Measurements from ENCODE around the gene WHRN. TPM values are rescaled to one million over a fixed set of nuclear protein-coding genes. Genes with fewer than 3 reads are reported as not detected.

Gene WHRN
- total and polyA plus RNA-seq, 2 of the 8 experiments (the other 6 are each of a cell fraction or from before 2014, with no cell fraction given), result 4.4 to 7.7 TPM

DNA sequence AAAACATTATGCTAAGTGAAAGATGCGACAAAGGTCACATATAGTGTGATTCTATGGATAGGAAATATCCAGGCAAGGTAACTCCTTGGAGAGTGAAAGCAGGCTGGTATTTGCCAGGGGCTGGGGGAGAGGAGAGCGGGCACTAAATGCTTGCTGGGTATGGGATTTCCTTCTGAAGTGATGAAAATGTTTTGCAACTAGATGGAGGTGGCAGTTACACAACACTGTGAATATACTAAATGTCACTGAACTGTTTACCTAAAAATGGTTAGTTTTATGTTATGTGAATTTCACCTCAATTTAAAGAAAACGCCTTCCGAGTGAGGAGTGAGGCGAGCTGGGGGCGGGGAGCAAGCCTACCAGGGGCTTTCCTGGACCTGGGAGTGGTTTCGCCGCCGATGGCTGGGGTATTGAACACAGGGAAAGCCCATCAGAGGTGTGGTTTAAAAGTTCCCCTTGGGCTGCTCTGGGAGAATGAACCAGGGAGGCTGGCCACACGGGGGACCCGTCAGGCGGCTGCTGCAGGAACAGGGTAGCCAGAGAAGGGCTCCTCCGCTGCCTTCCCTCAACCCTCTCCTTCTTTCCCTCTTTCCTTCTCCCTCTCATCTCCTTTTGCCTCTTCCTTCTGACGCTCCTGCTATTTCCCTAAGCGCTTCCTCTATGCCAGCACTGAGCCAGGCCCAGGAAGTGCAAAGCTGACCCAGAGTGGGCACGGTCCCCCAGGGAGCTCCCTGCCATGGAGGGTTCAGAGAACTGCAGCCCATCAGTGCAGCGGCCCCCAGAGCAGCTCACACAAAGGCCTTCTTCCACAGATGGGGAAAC lies 122.4 kb downstream of the WHRN start (continued):
- TF ChIP-seq ASH2L (IDR thresholded peaks at IDR 0.05; ENCODE audit: low read length) (peak; percentile 19), BCL11A (IDR thresholded peaks at IDR 0.05; ENCODE audit: low read depth in 2 of 2, low read length in 2 of 2) (no peak), NRF1 (IDR thresholded peaks at IDR 0.05; ENCODE audit: low read depth, low read length) (no peak), MAFK (IDR thresholded peaks at IDR 0.05; ENCODE audit: low read depth, low read length) (no peak), TEAD4 (IDR thresholded peaks at IDR 0.05; ENCODE audit: low read depth, low read length) (no peak), CREB1 (IDR thresholded peaks at IDR 0.05) (no peak)
- TF ChIP-seq, protein P1, sequence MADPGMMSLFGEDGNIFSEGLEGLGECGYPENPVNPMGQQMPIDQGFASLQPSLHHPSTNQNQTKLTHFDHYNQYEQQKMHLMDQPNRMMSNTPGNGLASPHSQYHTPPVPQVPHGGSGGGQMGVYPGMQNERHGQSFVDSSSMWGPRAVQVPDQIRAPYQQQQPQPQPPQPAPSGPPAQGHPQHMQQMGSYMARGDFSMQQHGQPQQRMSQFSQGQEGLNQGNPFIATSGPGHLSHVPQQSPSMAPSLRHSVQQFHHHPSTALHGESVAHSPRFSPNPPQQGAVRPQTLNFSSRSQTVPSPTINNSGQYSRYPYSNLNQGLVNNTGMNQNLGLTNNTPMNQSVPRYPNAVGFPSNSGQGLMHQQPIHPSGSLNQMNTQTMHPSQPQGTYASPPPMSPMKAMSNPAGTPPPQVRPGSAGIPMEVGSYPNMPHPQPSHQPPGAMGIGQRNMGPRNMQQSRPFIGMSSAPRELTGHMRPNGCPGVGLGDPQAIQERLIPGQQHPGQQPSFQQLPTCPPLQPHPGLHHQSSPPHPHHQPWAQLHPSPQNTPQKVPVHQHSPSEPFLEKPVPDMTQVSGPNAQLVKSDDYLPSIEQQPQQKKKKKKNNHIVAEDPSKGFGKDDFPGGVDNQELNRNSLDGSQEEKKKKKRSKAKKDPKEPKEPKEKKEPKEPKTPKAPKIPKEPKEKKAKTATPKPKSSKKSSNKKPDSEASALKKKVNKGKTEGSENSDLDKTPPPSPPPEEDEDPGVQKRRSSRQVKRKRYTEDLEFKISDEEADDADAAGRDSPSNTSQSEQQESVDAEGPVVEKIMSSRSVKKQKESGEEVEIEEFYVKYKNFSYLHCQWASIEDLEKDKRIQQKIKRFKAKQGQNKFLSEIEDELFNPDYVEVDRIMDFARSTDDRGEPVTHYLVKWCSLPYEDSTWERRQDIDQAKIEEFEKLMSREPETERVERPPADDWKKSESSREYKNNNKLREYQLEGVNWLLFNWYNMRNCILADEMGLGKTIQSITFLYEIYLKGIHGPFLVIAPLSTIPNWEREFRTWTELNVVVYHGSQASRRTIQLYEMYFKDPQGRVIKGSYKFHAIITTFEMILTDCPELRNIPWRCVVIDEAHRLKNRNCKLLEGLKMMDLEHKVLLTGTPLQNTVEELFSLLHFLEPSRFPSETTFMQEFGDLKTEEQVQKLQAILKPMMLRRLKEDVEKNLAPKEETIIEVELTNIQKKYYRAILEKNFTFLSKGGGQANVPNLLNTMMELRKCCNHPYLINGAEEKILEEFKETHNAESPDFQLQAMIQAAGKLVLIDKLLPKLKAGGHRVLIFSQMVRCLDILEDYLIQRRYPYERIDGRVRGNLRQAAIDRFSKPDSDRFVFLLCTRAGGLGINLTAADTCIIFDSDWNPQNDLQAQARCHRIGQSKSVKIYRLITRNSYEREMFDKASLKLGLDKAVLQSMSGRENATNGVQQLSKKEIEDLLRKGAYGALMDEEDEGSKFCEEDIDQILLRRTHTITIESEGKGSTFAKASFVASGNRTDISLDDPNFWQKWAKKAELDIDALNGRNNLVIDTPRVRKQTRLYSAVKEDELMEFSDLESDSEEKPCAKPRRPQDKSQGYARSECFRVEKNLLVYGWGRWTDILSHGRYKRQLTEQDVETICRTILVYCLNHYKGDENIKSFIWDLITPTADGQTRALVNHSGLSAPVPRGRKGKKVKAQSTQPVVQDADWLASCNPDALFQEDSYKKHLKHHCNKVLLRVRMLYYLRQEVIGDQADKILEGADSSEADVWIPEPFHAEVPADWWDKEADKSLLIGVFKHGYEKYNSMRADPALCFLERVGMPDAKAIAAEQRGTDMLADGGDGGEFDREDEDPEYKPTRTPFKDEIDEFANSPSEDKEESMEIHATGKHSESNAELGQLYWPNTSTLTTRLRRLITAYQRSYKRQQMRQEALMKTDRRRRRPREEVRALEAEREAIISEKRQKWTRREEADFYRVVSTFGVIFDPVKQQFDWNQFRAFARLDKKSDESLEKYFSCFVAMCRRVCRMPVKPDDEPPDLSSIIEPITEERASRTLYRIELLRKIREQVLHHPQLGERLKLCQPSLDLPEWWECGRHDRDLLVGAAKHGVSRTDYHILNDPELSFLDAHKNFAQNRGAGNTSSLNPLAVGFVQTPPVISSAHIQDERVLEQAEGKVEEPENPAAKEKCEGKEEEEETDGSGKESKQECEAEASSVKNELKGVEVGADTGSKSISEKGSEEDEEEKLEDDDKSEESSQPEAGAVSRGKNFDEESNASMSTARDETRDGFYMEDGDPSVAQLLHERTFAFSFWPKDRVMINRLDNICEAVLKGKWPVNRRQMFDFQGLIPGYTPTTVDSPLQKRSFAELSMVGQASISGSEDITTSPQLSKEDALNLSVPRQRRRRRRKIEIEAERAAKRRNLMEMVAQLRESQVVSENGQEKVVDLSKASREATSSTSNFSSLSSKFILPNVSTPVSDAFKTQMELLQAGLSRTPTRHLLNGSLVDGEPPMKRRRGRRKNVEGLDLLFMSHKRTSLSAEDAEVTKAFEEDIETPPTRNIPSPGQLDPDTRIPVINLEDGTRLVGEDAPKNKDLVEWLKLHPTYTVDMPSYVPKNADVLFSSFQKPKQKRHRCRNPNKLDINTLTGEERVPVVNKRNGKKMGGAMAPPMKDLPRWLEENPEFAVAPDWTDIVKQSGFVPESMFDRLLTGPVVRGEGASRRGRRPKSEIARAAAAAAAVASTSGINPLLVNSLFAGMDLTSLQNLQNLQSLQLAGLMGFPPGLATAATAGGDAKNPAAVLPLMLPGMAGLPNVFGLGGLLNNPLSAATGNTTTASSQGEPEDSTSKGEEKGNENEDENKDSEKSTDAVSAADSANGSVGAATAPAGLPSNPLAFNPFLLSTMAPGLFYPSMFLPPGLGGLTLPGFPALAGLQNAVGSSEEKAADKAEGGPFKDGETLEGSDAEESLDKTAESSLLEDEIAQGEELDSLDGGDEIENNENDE (IDR thresholded peaks at IDR 0.05; ENCODE audit: insufficient replicate concordance, low read length), result no peak
- TF ChIP-seq, protein P2, sequence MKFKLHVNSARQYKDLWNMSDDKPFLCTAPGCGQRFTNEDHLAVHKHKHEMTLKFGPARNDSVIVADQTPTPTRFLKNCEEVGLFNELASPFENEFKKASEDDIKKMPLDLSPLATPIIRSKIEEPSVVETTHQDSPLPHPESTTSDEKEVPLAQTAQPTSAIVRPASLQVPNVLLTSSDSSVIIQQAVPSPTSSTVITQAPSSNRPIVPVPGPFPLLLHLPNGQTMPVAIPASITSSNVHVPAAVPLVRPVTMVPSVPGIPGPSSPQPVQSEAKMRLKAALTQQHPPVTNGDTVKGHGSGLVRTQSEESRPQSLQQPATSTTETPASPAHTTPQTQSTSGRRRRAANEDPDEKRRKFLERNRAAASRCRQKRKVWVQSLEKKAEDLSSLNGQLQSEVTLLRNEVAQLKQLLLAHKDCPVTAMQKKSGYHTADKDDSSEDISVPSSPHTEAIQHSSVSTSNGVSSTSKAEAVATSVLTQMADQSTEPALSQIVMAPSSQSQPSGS (IDR thresholded peaks at IDR 0.05; ENCODE audit: low read length), result no peak

Measured in H1 (cell line).